ENCODE results near the gene NSUN7. TPM values are rescaled to one million over a fixed set of nuclear protein-coding genes. Genes with fewer than 3 reads are reported as not detected.

The NSUN7 gene
- total and polyA plus RNA-seq, 2 of the 13 experiments (the other 11 are each of a cell fraction or from before 2014, with no cell fraction given): 0.05 TPM; not detected in 1

GRCh38 chr4:40800064-40800463, 50.3 kb downstream of the NSUN7 start (continued):
- TF ChIP-seq CREB1 (IDR thresholded peaks at IDR 0.05) (no peak), CREB1 (CRISPR knock-in tag; IDR thresholded peaks at IDR 0.05) (no peak), MTF1 (CRISPR knock-in tag; IDR thresholded peaks at IDR 0.05) (no peak), TSC22D2 (CRISPR knock-in tag; IDR thresholded peaks at IDR 0.05; ENCODE audit: borderline replicate concordance) (no peak), ZNF24 (IDR thresholded peaks at IDR 0.05) (no peak), ZNF562 (CRISPR knock-in tag; IDR thresholded peaks at IDR 0.05; ENCODE audit: borderline replicate concordance) (no peak), ZNF337 (CRISPR knock-in tag; IDR thresholded peaks at IDR 0.05; ENCODE audit: borderline replicate concordance, low read depth) (no peak)

DNA sequence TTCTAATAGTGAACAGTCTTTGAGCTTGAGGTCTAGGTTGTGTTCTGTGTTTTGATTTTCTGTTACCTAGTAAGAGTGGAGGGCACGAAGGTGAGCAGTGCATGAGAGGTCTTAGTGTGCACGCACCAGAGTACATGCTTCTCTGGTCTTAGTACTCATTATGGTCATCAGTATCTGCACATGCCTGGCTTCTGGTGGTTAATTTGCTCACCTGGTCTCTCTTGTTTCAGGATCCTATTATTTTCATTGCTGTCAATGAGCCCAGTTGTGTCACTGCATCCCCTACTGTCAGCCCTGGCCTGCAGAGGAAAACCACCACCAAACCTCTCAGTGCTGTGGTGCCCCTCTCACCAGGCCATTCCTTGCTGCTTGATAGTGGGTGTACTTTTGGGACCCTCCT, 54.8 kb downstream of the NSUN7 start:
- ChIA-PET CTCF (ENCODE audit: low intra/inter-chr PET ratio, low total read pairs) (no interaction called here), POLR2A (no interaction called here)
- H3K27ac ChIP-seq (ENCODE audit: extremely low read length, insufficient read depth, low read length): no peak overlapping the region
- no peak for TF ChIP-seq NFIC (IDR thresholded peaks at IDR 0.05; ENCODE audit: low read length)
- no peak for TF ChIP-seq ZKSCAN1 (IDR thresholded peaks at IDR 0.05; ENCODE audit: low read length)
- no peak for TF ChIP-seq HOXA7 (CRISPR knock-in tag; IDR thresholded peaks at IDR 0.05)
- no peak for TF ChIP-seq BCL6 (CRISPR knock-in tag; IDR thresholded peaks at IDR 0.05)
- no peak for TF ChIP-seq KDM1A (CRISPR knock-in tag; IDR thresholded peaks at IDR 0.05)
- TF ChIP-seq NFIB (CRISPR knock-in tag; IDR thresholded peaks at IDR 0.05; ENCODE audit: borderline replicate concordance): no peak
- no peak for TF ChIP-seq ZNF501 (CRISPR knock-in tag; IDR thresholded peaks at IDR 0.05)
- TF ChIP-seq ISL2 (CRISPR knock-in tag; IDR thresholded peaks at IDR 0.05): no peak
- no peak for TF ChIP-seq CHD4 (IDR thresholded peaks at IDR 0.05; ENCODE audit: borderline replicate concordance, low read length)
- TF ChIP-seq FUBP1 (CRISPR knock-in tag; IDR thresholded peaks at IDR 0.05; ENCODE audit: borderline replicate concordance): no peak
- TF ChIP-seq KLF6 (CRISPR knock-in tag; IDR thresholded peaks at IDR 0.05): no peak
- TF ChIP-seq TARDBP (CRISPR knock-in tag; IDR thresholded peaks at IDR 0.05): no peak
- no peak for TF ChIP-seq ZNF121 (CRISPR knock-in tag; IDR thresholded peaks at IDR 0.05)
- DNase-seq (ENCODE audit: low spot score) (no peak), FAIRE-seq (no peak), ATAC-seq (peak; percentile 45)
- no peak overlapping the region for H2AFZ ChIP-seq (ENCODE audit: low read length)
- H3K36me3 ChIP-seq (replicated peaks in 1 of 2; ENCODE audit: control insufficient read depth in 1 of 2, insufficient read depth in 2 of 2, low read length in 2 of 2): no peaks in the 10 kb centered on the region
- in situ Hi-C loops (cut with HindIII; ENCODE audit: extremely low pct_ligation_motif_present, low pct_unique_long_range_greater_than_20kb): no loop called here
- WGBS (ENCODE audit: low lambda C conversion rate): 70% methylated on average over 2 of the region's 2 CpGs
- intact Hi-C loops (cut with micrococcal nuclease; ENCODE audit: unreplicated experiment): no loop called here
- no peak overlapping the region for H3K4me3 ChIP-seq (replicated peaks in 1 of 3; ENCODE audit: insufficient read depth in 1 of 3, low read depth in 2 of 3, low read length in 3 of 3)
- no peaks in the 10 kb centered on the region for H3K9me3 ChIP-seq (ENCODE audit: low read length)
- no peak overlapping the region for H3K9ac ChIP-seq (ENCODE audit: insufficient read depth, low read depth, low read length)
- no peaks in the 10 kb centered on the region for H3K27me3 ChIP-seq (ENCODE audit: control insufficient read depth in 1 of 2, insufficient read depth in 2 of 2, low read length in 2 of 2)
- no peaks in the 10 kb centered on the region for H4K20me1 ChIP-seq (ENCODE audit: insufficient read depth, low read length)
- no peak overlapping the region for H3K4me2 ChIP-seq (ENCODE audit: low read depth, low read length)
- H3K4me1 ChIP-seq (ENCODE audit: insufficient read depth, low read length): peaks cover 12% of the 10 kb centered on the region
- BruUV-seq (replicated peaks): no TSS peak
- no peaks in the 10 kb centered on the region for H3K79me2 ChIP-seq (ENCODE audit: insufficient read depth, low read length)

Data from HepG2 (cell line).